H9 (cell line): ENCODE measurements around the gene PGM2L1. TPM values are rescaled to one million over a fixed set of nuclear protein-coding genes. Genes with fewer than 3 reads are reported as not detected.

Experiments used
- DNase-seq: peaks from one replicate; pipeline ENCODE4 v3.0.0-alpha.2; 2017
- H2AFZ ChIP-seq: one replicate; pipeline ENCODE4 v1.6.1; 2013; ENCODE audit warnings: mild to moderate bottlenecking, low read length, control low read depth, moderate library complexity
- H2AK5ac ChIP-seq: 2 replicates; pipeline ENCODE4 v1.6.1; 2013; ENCODE audit warnings: low read length, control low read depth, mixed read lengths; ENCODE audit not compliant: insufficient read length
- H2BK120ac ChIP-seq: one replicate; pipeline ENCODE4 v1.6.1; 2013; ENCODE audit warnings: low read depth, mild to moderate bottlenecking, low read length, control low read depth, inconsistent platforms; ENCODE audit not compliant: poor library complexity, severe bottlenecking
- H2BK12ac ChIP-seq: 2 replicates; pipeline ENCODE4 v1.6.1; 2013; ENCODE audit warnings: low read length, control low read depth, mixed read lengths, low read depth; ENCODE audit not compliant: insufficient read length
- H2BK15ac ChIP-seq: 2 replicates; pipeline ENCODE4 v1.6.1; 2013; ENCODE audit warnings: low read depth, low read length, control low read depth
- H2BK20ac ChIP-seq: one replicate; pipeline ENCODE4 v1.6.1; 2013; ENCODE audit warnings: low read depth, mild to moderate bottlenecking, low read length, control low read depth, inconsistent platforms; ENCODE audit not compliant: poor library complexity, severe bottlenecking
- H2BK5ac ChIP-seq: 2 replicates; pipeline ENCODE4 v1.6.1; 2013; ENCODE audit warnings: low read length, control low read depth, mixed read lengths; ENCODE audit not compliant: insufficient read length
- H3K14ac ChIP-seq: 2 replicates; pipeline ENCODE4 v1.6.1; 2013; ENCODE audit warnings: low read length, control low read depth; ENCODE audit not compliant: insufficient read depth
- H3K18ac ChIP-seq: 2 replicates; pipeline ENCODE4 v1.6.1; 2013; ENCODE audit warnings: low read depth, mild to moderate bottlenecking, mixed read lengths, low read length, control low read depth; ENCODE audit not compliant: insufficient read length
- H3K23ac ChIP-seq: 2 replicates; pipeline ENCODE4 v1.6.1; 2013; ENCODE audit warnings: low read length, control low read depth, mixed read lengths, low read depth; ENCODE audit not compliant: insufficient read length
- H3K23me2 ChIP-seq: 2 replicates; pipeline ENCODE4 v1.6.1; 2013; ENCODE audit warnings: low read depth, mild to moderate bottlenecking, mixed read lengths, low read length, control low read depth; ENCODE audit not compliant: insufficient read length, poor library complexity, severe bottlenecking
- H3K27ac ChIP-seq: 2 replicates; pipeline ENCODE4 v1.5.1; 2013; ENCODE audit warnings: low read length, control low read depth, mixed read lengths, low read depth; ENCODE audit not compliant: insufficient read length
- H3K27me3 ChIP-seq: 2 replicates; pipeline ENCODE4 v1.6.1; 2013; ENCODE audit warnings: low read length, control low read depth, inconsistent platforms; ENCODE audit not compliant: insufficient read depth
- H3K4ac ChIP-seq: 2 replicates; pipeline ENCODE4 v1.6.1; 2013; ENCODE audit warnings: low read depth, mild to moderate bottlenecking, control low read depth, inconsistent platforms, low read length, moderate library complexity
- H3K4me1 ChIP-seq: 2 replicates; pipeline ENCODE4 v1.6.1; 2013; ENCODE audit warnings: low read length, control low read depth, inconsistent platforms; ENCODE audit not compliant: insufficient read depth
- H3K4me2 ChIP-seq: 2 replicates; pipeline ENCODE4 v1.6.1; 2013; ENCODE audit warnings: low read length, control low read depth, mixed read lengths; ENCODE audit not compliant: insufficient read length, insufficient read depth
- H3K56ac ChIP-seq: 2 replicates; pipeline ENCODE4 v1.6.1; 2013; ENCODE audit warnings: low read depth, mild to moderate bottlenecking, mixed read lengths, low read length, control low read depth; ENCODE audit not compliant: insufficient read length
- H3K79me1 ChIP-seq: 2 replicates; pipeline ENCODE4 v1.6.1; 2013; ENCODE audit warnings: low read depth, mild to moderate bottlenecking, moderate library complexity, low read length, control low read depth, inconsistent platforms; ENCODE audit not compliant: insufficient read depth, poor library complexity, severe bottlenecking
- H3K79me2 ChIP-seq: 2 replicates; pipeline ENCODE4 v1.6.1; 2013; ENCODE audit warnings: low read length, control low read depth, inconsistent platforms; ENCODE audit not compliant: insufficient read depth
- H3K9ac ChIP-seq: 2 replicates; pipeline ENCODE4 v1.6.1; 2013; ENCODE audit warnings: low read length, control low read depth, mixed read lengths; ENCODE audit not compliant: insufficient read length; ENCODE audit errors: extremely low read depth
- H3K9me3 ChIP-seq: one replicate; pipeline ENCODE4 v1.6.1; 2013; ENCODE audit warnings: low read depth, low read length, inconsistent platforms; ENCODE audit not compliant: control insufficient read depth
- H3T11ph ChIP-seq: one replicate; pipeline ENCODE4 v1.6.1; 2013; ENCODE audit warnings: mild to moderate bottlenecking, low read length, control low read depth, inconsistent platforms
- H4K20me1 ChIP-seq: one replicate; pipeline ENCODE4 v1.6.1; 2013; ENCODE audit not compliant: control insufficient read depth, insufficient read length, insufficient read depth
- H4K5ac ChIP-seq: 2 replicates; pipeline ENCODE4 v1.6.1; 2013; ENCODE audit warnings: low read depth, mild to moderate bottlenecking, mixed read lengths, low read length, control low read depth; ENCODE audit not compliant: insufficient read length
- H4K8ac ChIP-seq: replicated peaks from 2 replicates; pipeline ENCODE4 v1.6.1; 2013; ENCODE audit warnings: low read length, control low read depth, mixed read lengths, low read depth; ENCODE audit not compliant: insufficient read length
- H4K91ac ChIP-seq: 2 replicates; pipeline ENCODE4 v1.6.1; 2013; ENCODE audit warnings: low read depth, mild to moderate bottlenecking, moderate library complexity, mixed read lengths, low read length, control low read depth; ENCODE audit not compliant: insufficient read length
- H3K27ac Mint-ChIP-seq, 3 experiments: 2 replicates in 2 of 3; 3 replicates in 1 of 3; pipeline ENCODE4 v1.8.0; 2020 to 2021; ENCODE audit warnings: mixed read lengths in 3 of 3, mild to moderate bottlenecking in 1 of 3, moderate library complexity in 1 of 3
- H3K27me3 Mint-ChIP-seq: 2 replicates; pipeline ENCODE4 v1.8.0; 2021; ENCODE audit warnings: low read depth, mild to moderate bottlenecking, moderate library complexity, mixed read lengths
- H3K36me3 Mint-ChIP-seq, 3 experiments: 2 replicates in 2 of 3; 3 replicates in 1 of 3; pipeline ENCODE4 v1.8.0; 2020 to 2021; ENCODE audit warnings: low read depth in 3 of 3, mixed read lengths in 3 of 3; ENCODE audit not compliant: insufficient read depth in 1 of 3
- H3K4me1 Mint-ChIP-seq, 2 experiments: 2 replicates each; pipeline ENCODE4 v1.8.0; 2020; ENCODE audit warnings: mixed read lengths in 2 of 2
- H3K4me3 Mint-ChIP-seq, 2 experiments: 2 replicates in 1 of 2; 3 replicates in 1 of 2; pipeline ENCODE4 v1.8.0; 2020 to 2021; ENCODE audit warnings: mild to moderate bottlenecking in 2 of 2, mixed read lengths in 2 of 2, moderate library complexity in 1 of 2
- H3K9me3 Mint-ChIP-seq, 2 experiments: 2 replicates in 1 of 2; 3 replicates in 1 of 2; pipeline ENCODE4 v1.8.0; 2020; ENCODE audit warnings: mild to moderate bottlenecking in 2 of 2, mixed read lengths in 2 of 2, moderate library complexity in 1 of 2
- CTCF ChIP-seq: fragments of 200-600 bp; sonication (generic); conservative IDR thresholded peaks from 3 replicates; pipeline ENCODE4 v1.8.0; 2021; ENCODE audit warnings: antibody characterized with exemption, mild to moderate bottlenecking
- WGBS: extraction: QIAGEN DNeasy Blood & Tissue Kit; methylation state at CpG from one replicate; pipeline ENCODE4 v1.1.7; 2013; ENCODE audit warnings: missing lambda C conversion rate, low lambda C conversion rate, mixed read lengths; ENCODE audit not compliant: insufficient read length; ENCODE audit errors: extremely low coverage; 5-methylcytosine and 5-hydroxymethylcytosine counted together
- total RNA-seq: library from RNA; stranded (reverse); gene quantifications from 2 replicates; pipeline ENCODE4 v1.2.1, GENCODE V29; 2021

The PGM2L1 gene
- total RNA-seq, 1 experiment from 2014 or later = 16.9 TPM

- no peak for DNase-seq
- H2AK5ac ChIP-seq = no peak overlapping the region
- no peak overlapping the region for H2AFZ ChIP-seq
- H3K18ac ChIP-seq = no peak overlapping the region
- H2BK5ac ChIP-seq = no peak overlapping the region
- Mint-ChIP-seq H3K27ac (no peak overlapping the region), H3K36me3 (no peaks in the 10 kb centered on the region), H3K4me1 (peaks cover 5% of the 10 kb centered on the region in 2 experiments), H3K4me3 (no peak overlapping the region), H3K9me3 (no peaks in the 10 kb centered on the region), H3K27me3 (peaks cover 55% of the 10 kb centered on the region)
- H3K56ac ChIP-seq = no peak overlapping the region
- no peak overlapping the region for H3K4ac ChIP-seq
- no peak overlapping the region for H2BK12ac ChIP-seq
- no peak overlapping the region for H4K5ac ChIP-seq
- H4K91ac ChIP-seq = no peak overlapping the region
- H2BK120ac ChIP-seq = no peak overlapping the region
- no peak overlapping the region for H4K8ac ChIP-seq
- H4K20me1 ChIP-seq = no peaks in the 10 kb centered on the region
- no peaks in the 10 kb centered on the region for H3K79me1 ChIP-seq
- peaks cover 2% of the 10 kb centered on the region; the same call in 1 of the 2 replicates for H3K4me1 ChIP-seq
- no peak for TF ChIP-seq CTCF
- H2BK15ac ChIP-seq = no peak overlapping the region
- no peak overlapping the region for H3K14ac ChIP-seq
- no peak overlapping the region for H3T11ph ChIP-seq
- H2BK20ac ChIP-seq = no peak overlapping the region
- H3K27me3 ChIP-seq = peaks cover 6% of the 10 kb centered on the region; the same call in 1 of the 2 replicates
- H3K23ac ChIP-seq = no peak overlapping the region
- H3K9me3 ChIP-seq = no peaks in the 10 kb centered on the region
- peaks cover 6% of the 10 kb centered on the region for H3K23me2 ChIP-seq
- H3K9ac ChIP-seq = no peak overlapping the region
- no CpG with 5 or more reads among the region's 1 CpG for WGBS
- H3K4me2 ChIP-seq = no peak overlapping the region
- H3K27ac ChIP-seq = no peak overlapping the region
- no peaks in the 10 kb centered on the region for H3K79me2 ChIP-seq
Observed at GRCh38 chr11:74307434-74307833, 90.8 kb downstream of the PGM2L1 start.
